IPS-15b (cell line): ENCODE results near the gene QPRT.
"Not testable (repeated sequence)": the region's sequence is repeated elsewhere in the genome, so short reads cannot be mapped to it uniquely, and the experiment has no call there.

ENCODE experiments used
- H3K27me3 ChIP-seq: one replicate; pipeline ENCODE4 v1.6.1; 2013; ENCODE audit warnings: low read length; ENCODE audit not compliant: control insufficient read depth, insufficient read depth
- H3K36me3 ChIP-seq: one replicate; pipeline ENCODE4 v1.6.1; 2013; ENCODE audit warnings: low read length; ENCODE audit not compliant: control insufficient read depth, insufficient read depth
- H3K4me1 ChIP-seq: one replicate; pipeline ENCODE4 v1.6.1; 2013; ENCODE audit warnings: mild to moderate bottlenecking, low read length; ENCODE audit not compliant: control insufficient read depth, insufficient read depth
- H3K4me3 ChIP-seq: one replicate; pipeline ENCODE4 v1.5.1; 2013; ENCODE audit warnings: low read depth, low read length
- H3K9ac ChIP-seq: one replicate; pipeline ENCODE4 v1.6.1; 2013; ENCODE audit warnings: low read depth, mild to moderate bottlenecking, low read length
- H3K9me3 ChIP-seq: one replicate; pipeline ENCODE4 v1.6.1; 2013; ENCODE audit warnings: mild to moderate bottlenecking, low read length; ENCODE audit not compliant: control insufficient read depth, insufficient read depth

The QPRT gene

DNA sequence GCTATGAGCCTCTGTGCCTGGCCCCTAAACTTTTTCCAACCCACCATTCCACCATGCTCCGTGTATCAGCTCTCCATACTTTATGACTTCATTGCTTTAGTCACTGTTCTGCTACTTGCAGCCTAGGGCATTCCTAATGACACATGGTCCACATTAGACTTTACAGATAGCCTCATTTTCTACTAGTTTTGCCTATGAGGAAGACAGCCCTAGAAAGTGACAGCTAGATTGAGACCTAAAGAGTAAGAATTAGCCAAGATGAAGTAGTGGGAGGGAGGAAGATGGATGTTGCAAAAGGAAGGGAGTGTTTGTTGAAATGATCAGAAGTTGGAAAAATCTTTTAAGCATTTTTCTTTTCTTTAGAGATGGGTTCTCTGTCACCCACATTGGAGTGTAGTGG is 55.8 kb downstream of the QPRT start:
- H3K36me3 ChIP-seq = peaks cover 14% of the 10 kb centered on the region
- no peaks in the 10 kb centered on the region for H3K4me1 ChIP-seq
- H3K9me3 ChIP-seq = no peaks in the 10 kb centered on the region
- no peak overlapping the region for H3K9ac ChIP-seq
- H3K4me3 ChIP-seq = no peak overlapping the region
- H3K27me3 ChIP-seq = no peaks in the 10 kb centered on the region

DNA sequence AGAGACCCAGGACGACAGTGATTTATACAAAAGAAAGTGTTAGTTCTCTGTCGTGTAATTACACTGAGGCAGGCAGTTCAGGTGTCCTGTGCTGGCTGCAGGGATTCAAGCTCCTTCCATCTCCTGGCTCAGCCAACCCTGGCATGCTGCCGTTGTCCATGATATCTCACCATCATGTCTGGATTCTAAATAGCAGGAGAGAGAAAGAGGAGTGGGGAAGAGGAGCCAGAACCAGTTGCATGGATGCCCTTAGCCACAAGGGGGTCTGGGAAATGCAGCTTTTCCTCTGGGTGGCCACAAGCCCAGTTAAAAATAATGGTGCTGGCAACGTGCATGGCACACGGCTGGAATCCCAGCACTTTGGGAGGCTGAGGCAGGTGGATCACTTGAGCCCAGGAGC is 57.1 kb downstream of the QPRT start:
- H3K9me3 ChIP-seq = no peaks in the 10 kb centered on the region
- H3K4me3 ChIP-seq = no peak overlapping the region
- H3K36me3 ChIP-seq = peaks cover 8% of the 10 kb centered on the region
- no peaks in the 10 kb centered on the region for H3K27me3 ChIP-seq
- H3K9ac ChIP-seq = no peak overlapping the region
- no peaks in the 10 kb centered on the region for H3K4me1 ChIP-seq

DNA sequence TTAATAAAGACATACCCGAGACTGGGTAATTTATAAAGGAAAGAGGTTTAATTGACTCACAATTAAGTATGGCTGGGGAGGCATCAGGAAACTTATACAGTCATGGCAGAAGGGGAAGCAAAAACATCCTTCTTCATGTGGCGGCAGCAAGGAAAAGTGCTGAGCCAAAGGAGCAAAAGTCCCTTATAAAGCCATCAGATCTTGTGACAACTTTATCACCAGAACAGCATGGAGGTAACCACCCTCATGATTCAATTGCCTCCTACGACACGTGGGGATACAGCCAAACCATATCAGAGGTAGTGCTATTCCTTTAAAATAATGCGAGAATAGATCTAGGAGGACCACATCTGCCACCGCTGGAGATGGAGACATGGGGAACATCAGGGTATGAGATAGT is 57.8 kb downstream of the QPRT start:
- no peaks in the 10 kb centered on the region for H3K4me1 ChIP-seq
- H3K9ac ChIP-seq = no peak overlapping the region
- H3K4me3 ChIP-seq = no peak overlapping the region
- H3K36me3 ChIP-seq = peaks cover 4% of the 10 kb centered on the region
- H3K27me3 ChIP-seq = no peaks in the 10 kb centered on the region
- H3K9me3 ChIP-seq = no peaks in the 10 kb centered on the region

DNA sequence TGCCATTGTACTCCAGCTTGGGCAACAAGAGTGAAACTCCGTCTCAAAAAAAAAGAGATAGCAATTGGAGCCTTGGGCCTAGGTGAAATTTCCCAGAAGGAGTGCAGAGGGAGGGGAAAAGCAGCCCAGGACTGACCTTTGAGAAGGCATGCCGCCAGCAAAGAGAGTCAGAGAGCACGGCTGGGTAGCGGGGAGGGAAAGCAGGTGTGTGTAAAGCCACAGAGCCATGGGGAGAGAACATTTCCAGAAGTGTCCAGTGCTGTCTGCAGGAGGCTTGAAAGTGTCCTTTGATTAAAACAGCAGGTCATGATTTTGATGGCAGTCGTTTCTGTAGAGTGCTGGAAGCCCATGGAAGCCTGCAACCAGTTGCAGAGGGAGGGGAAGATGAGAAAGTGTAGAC is 58.7 kb downstream of the QPRT start:
- Histone ChIP-seq H3K4me3 (no peak overlapping the region), H3K9ac (no peak overlapping the region), H3K27me3 (no peaks in the 10 kb centered on the region), H3K9me3 (no peaks in the 10 kb centered on the region), H3K36me3 (peaks cover 4% of the 10 kb centered on the region), H3K4me1 (no peaks in the 10 kb centered on the region)

DNA sequence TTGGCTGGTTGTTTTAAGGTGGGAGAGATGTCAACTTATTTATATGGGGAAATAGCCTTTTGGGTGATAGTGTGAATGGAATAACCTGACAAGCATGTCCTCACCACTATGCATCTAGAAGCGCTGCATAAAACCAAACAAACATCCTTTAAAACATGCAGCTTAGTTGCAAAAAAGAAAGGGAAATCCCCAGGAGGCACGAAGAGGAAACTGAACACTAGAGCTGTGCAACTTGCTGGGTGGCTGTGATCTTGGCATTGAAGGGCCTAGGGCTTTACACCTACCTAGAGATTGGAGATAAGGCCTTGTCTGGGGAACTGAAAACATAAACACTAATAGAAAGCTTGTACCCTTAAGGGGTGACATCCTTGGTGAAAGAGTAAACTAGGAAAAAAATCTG is 59.5 kb downstream of the QPRT start:
- Histone ChIP-seq H3K36me3 (peaks cover 3% of the 10 kb centered on the region), H3K9ac (no peak overlapping the region), H3K4me3 (no peak overlapping the region), H3K27me3 (no peaks in the 10 kb centered on the region), H3K9me3 (no peaks in the 10 kb centered on the region), H3K4me1 (no peaks in the 10 kb centered on the region)

DNA sequence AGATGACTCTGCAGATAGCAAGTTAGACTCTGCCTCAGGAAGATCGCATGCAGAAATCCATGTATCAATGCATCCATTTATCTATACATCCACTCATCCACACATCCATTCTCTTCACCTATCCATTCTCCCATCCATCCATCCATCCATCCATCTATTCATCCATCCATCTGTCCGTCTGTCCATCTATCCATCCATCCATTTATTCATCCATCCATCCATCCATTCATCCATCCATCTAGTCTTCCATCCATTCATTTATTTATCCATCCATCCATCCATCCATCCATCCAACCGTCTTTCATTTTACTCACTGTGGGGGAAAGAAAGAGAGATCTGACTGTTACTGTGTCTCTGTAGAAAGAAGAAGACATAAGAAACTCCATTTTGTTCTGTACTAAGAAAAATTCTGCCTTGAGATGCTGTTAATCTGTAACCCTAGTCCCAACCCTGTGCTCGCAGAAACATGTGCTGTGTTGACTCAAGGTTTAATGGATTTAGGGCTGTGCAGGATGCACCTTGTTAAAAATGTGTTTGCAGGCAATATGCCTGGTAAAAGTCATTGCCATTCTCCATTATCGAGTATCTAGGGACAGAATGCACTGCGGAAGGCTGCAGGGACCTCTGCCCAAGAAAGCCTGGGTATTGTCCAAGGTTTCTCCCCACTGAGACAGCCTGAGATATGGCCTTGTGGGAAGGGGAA is 61.1 kb downstream of the QPRT start:
- H3K9me3 ChIP-seq = not testable (repeated sequence)

DNA sequence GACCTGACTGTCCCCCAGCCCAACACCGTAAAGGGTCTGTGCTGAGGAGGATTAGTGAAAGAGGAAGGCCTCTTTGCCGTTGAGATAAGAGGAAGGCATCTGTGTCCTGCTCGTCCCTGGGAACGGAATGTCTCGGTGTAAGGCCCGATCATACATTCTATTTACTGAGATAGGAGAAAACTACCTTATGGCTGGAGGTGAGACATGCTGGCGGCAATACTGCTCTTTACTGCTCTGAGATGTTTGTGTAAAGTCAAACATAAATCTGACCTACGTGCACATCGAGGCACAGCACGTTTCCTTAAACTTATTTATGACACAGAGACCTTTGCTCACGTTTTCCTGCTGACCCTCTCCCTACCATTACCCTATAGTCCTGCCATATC is 61.6 kb downstream of the QPRT start:
- not testable (repeated sequence) for H3K4me1 ChIP-seq, H3K4me3 ChIP-seq, H3K36me3 ChIP-seq, H3K9me3 ChIP-seq, H3K27me3 ChIP-seq, H3K9ac ChIP-seq

More for the DNA sequence above, 61.1 kb downstream of the QPRT start:
- H3K4me3 ChIP-seq, H3K4me1 ChIP-seq, H3K36me3 ChIP-seq, H3K9ac ChIP-seq, H3K27me3 ChIP-seq: not testable (repeated sequence)

DNA sequence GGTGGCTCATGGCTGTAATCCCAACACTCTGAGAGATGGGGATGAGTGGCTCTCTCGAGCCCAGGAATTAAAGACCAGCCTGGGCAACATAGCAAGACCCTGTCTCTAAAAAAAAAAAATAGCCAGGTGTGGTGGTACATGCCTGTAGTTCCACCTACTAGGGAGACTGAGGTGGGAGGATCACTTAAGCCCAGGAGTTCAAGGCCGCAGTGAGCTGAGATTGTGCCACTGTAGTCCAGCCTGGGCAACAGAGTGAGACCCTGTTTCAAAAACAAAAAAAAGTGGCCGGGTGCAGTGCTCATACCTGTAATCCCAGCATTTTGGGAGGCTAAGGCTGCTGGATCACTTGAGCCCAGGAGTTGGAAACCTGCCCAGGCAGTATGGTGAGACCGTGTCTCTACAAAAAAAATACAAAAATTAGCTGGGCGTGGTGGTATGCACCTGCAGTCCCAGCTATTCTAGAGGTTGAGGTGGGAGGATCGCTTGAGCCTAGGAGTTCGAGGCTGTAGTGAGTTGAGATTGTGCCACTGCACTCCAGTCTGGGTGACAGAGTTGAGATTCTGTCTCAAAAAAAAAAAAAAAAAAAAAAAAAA is 63.8 kb downstream of the QPRT start:
- Histone ChIP-seq H3K9me3 (no peaks in the 10 kb centered on the region), H3K4me3 (no peak overlapping the region), H3K9ac (no peak overlapping the region), H3K4me1 (no peaks in the 10 kb centered on the region), H3K27me3 (no peaks in the 10 kb centered on the region), H3K36me3 (no peaks in the 10 kb centered on the region)

DNA sequence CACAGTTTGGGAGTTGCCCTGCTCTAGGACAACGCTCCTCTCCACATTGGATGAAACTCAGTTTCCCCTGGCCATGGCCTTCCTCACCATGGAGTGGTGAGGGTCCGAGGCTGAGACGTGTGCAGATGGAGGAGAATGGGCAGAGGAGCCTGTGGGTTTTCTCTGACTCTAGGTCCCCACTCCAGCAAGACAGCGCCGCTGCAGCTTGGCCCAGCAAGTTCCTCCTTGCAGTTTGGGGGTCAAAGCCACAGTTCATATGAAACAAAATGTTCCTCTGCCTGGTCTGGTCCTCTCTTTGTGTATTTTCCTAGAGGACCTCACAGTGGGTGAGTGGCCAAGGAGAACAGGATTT is 64.5 kb downstream of the QPRT start:
- H3K27me3 ChIP-seq = no peaks in the 10 kb centered on the region
- H3K4me1 ChIP-seq = no peaks in the 10 kb centered on the region
- no peaks in the 10 kb centered on the region for H3K9me3 ChIP-seq
- H3K4me3 ChIP-seq = no peak overlapping the region
- H3K9ac ChIP-seq = no peak overlapping the region
- no peaks in the 10 kb centered on the region for H3K36me3 ChIP-seq

DNA sequence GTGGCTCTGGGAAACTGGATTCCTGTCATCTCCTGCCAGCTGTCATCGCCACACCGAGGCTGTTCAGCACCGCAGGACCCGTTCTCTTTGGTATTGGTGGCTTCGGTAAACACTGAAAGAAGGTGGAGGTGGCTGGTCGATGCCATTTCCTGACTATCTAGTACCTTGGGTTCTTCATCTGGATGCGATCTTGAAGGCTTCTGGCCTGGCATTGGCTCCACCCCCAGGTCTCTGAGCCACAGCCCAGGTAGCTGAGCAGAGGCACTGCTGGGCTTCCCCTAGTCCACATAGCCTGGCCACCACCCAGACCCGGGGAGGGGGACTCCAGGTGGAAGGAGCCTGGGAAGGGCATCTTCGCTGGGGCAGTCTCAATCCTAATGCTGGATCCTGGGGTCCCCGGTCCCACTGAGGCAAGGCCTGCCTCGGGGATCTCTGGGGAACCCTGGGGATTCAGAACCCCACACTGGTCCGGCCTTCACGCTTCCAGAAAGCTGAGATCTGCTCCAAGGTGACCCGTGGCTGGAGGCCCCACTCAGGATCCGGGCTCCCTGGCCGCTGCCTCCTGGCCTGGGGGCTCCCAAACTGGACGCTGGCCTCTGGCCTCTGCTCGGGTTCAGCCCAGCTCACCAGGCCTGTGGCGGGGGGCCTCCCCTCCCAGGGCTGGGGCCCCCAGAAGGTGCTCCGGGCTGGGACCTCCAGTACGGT is 65.0 kb downstream of the QPRT start:
- no peak overlapping the region for H3K4me3 ChIP-seq
- no peaks in the 10 kb centered on the region for H3K27me3 ChIP-seq
- H3K36me3 ChIP-seq = no peaks in the 10 kb centered on the region
- no peaks in the 10 kb centered on the region for H3K9me3 ChIP-seq
- no peak overlapping the region for H3K9ac ChIP-seq
- no peaks in the 10 kb centered on the region for H3K4me1 ChIP-seq

DNA sequence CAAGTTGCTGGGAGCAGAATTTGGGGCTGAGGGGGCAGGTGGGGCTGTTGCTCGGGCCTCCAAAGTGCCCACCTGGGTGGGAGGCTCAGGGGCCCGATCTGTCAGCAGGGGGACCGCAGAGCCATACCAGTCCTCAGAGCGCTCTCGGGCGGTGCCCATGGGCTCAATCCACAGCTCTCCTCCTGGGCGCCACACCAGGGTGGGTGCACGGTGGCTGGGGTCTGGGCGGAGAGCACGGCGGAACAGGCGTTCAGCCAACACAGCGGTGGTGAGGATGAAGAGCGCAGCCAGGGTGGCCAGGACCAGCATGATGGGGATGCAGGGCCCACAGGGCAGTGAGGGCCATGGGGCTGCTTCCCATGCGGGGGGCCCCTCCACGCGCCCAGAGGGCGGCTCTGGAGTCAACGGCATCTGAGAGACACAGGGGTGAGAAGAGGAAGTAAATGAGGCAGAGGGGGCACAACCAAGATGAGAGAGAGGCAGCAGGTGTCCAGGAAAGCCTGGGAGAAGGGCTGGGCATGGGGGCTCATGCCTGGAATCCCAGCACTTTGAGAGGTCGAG is 65.6 kb downstream of the QPRT start:
- no peak overlapping the region for H3K9ac ChIP-seq
- H3K36me3 ChIP-seq = no peaks in the 10 kb centered on the region
- no peaks in the 10 kb centered on the region for H3K9me3 ChIP-seq
- H3K4me1 ChIP-seq = no peaks in the 10 kb centered on the region
- H3K27me3 ChIP-seq = no peaks in the 10 kb centered on the region
- H3K4me3 ChIP-seq = no peak overlapping the region
